ENCODE results near the gene GRIN3A.

Gene GRIN3A

DNA sequence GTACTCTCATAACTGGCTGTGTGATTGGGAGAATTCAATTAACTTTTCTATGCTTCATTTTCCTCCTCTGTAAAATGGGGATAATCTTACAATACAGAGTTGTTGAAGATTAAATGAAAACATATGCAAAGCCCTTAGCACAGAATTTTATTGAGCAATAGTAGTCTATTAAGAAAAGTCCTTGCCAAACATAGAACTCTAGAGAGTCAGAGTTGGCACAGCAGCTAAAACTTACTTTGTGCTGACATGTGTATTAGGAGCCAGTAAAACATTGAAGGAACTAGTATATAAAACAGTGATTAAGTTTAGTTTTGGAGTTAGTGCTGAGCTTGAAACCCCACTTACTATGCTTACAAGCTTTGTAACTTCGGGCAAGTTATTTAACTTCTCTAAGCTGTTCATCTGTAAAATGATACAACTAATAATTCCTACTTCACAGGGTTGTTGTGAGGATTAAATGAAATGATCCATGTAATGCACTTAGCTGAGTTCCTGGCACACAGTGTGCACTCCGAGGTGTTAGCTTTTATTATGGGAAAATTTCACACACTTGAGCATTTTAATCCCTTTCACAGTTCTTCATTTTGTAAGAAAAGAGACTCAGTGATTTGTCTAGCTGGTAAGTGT lies 20.0 kb upstream of the GRIN3A start:
- H3K27ac ChIP-seq (ENCODE audit: low read length, poor library complexity, severe bottlenecking): no peak overlapping the region
- no peak overlapping the region for H4K91ac ChIP-seq (ENCODE audit: low read length)
- no peak overlapping the region for H4K8ac ChIP-seq (ENCODE audit: low read length)
- H3K4ac ChIP-seq (ENCODE audit: low read depth in 1 of 2, low read length in 2 of 2): no peak overlapping the region
- H3K79me1 ChIP-seq (replicated peaks; ENCODE audit: low read length, poor library complexity, severe bottlenecking): no peaks in the 10 kb centered on the region
- H3K4me1 ChIP-seq (ENCODE audit: control insufficient read depth, insufficient read depth, low read depth, low read length): no peaks in the 10 kb centered on the region
- no peak overlapping the region for H2BK120ac ChIP-seq (ENCODE audit: low read depth, low read length)
- no peak overlapping the region for H3K18ac ChIP-seq (ENCODE audit: low read depth in 1 of 2, low read length in 2 of 2)
- no peak overlapping the region for H3K4me3 ChIP-seq (ENCODE audit: insufficient read depth in 1 of 2, low read depth in 1 of 2, low read length in 2 of 2)
- no peak overlapping the region for H3K9ac ChIP-seq (ENCODE audit: low read length)
- no peak for DNase-seq
- H2BK5ac ChIP-seq (ENCODE audit: low read depth, low read length, poor library complexity, severe bottlenecking): no peak overlapping the region
- H3K9me3 ChIP-seq (ENCODE audit: control insufficient read depth, low read length): no peaks in the 10 kb centered on the region
- H3K36me3 ChIP-seq (ENCODE audit: control insufficient read depth in 1 of 2, insufficient read depth in 2 of 2, low read depth in 1 of 2, low read length in 2 of 2): no peaks in the 10 kb centered on the region
- WGBS: no CpG with 5 or more reads among the region's 2 CpGs
- H2BK12ac ChIP-seq (ENCODE audit: low read length in 2 of 2): no peak overlapping the region
- no peak overlapping the region for H2AK5ac ChIP-seq (ENCODE audit: low read length, severe bottlenecking)
- H2AFZ ChIP-seq (ENCODE audit: low read depth, low read length): no peak overlapping the region
- no peak overlapping the region for H3K14ac ChIP-seq (ENCODE audit: low read length in 2 of 2)
- H2BK15ac ChIP-seq (ENCODE audit: low read depth, poor library complexity, severe bottlenecking): no peak overlapping the region
- no peak overlapping the region for H3K4me2 ChIP-seq (ENCODE audit: low read length, poor library complexity, severe bottlenecking)
- no peak overlapping the region for H3K23ac ChIP-seq (ENCODE audit: low read length in 2 of 2)
- no peaks in the 10 kb centered on the region for H3K27me3 ChIP-seq (ENCODE audit: control insufficient read depth in 1 of 2, insufficient read depth in 1 of 2, low read length in 2 of 2)

DNA sequence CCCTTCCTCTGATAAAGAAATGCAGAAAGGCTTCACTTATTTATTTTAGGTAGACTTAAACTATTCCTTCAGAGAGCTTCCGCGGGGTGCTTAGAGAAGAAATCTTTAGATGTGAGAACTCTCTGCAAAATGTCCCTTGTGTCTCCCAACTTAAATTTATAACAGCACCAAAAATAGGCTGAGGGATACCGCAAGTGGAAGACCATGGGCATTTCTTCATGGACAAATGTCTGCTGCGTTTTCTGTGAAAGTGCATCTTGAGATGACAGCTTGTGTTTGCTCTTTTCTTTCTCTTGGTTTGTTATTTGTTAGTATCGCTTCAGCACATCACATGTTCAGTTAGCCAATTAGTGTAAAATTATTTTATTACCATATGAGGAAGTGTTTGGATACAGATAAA lies 15.3 kb upstream of the GRIN3A start:
- Histone ChIP-seq H3K27ac (ENCODE audit: low read length, poor library complexity, severe bottlenecking) (no peak overlapping the region), H2AFZ (ENCODE audit: low read depth, low read length) (no peak overlapping the region), H3K9ac (ENCODE audit: low read length) (no peak overlapping the region), H3K79me1 (replicated peaks; ENCODE audit: low read length, poor library complexity, severe bottlenecking) (no peaks in the 10 kb centered on the region), H3K27me3 (ENCODE audit: control insufficient read depth in 1 of 2, insufficient read depth in 1 of 2, low read length in 2 of 2) (no peaks in the 10 kb centered on the region), H3K18ac (ENCODE audit: low read depth in 1 of 2, low read length in 2 of 2) (no peak overlapping the region), H2BK120ac (ENCODE audit: low read depth, low read length) (no peak overlapping the region), H4K8ac (ENCODE audit: low read length) (no peak overlapping the region), H3K4me1 (ENCODE audit: control insufficient read depth, insufficient read depth, low read depth, low read length) (no peaks in the 10 kb centered on the region), H2BK5ac (ENCODE audit: low read depth, low read length, poor library complexity, severe bottlenecking) (no peak overlapping the region), H3K36me3 (ENCODE audit: control insufficient read depth in 1 of 2, insufficient read depth in 2 of 2, low read depth in 1 of 2, low read length in 2 of 2) (no peaks in the 10 kb centered on the region), H3K4me3 (ENCODE audit: insufficient read depth in 1 of 2, low read depth in 1 of 2, low read length in 2 of 2) (no peak overlapping the region), H2AK5ac (ENCODE audit: low read length, severe bottlenecking) (no peak overlapping the region), H3K4ac (ENCODE audit: low read depth in 1 of 2, low read length in 2 of 2) (no peak overlapping the region), H3K4me2 (ENCODE audit: low read length, poor library complexity, severe bottlenecking) (no peak overlapping the region), H2BK12ac (ENCODE audit: low read length in 2 of 2) (no peak overlapping the region), H4K91ac (ENCODE audit: low read length) (no peak overlapping the region), H3K9me3 (ENCODE audit: control insufficient read depth, low read length) (no peaks in the 10 kb centered on the region), H2BK15ac (ENCODE audit: low read depth, poor library complexity, severe bottlenecking) (no peak overlapping the region), H3K23ac (ENCODE audit: low read length in 2 of 2) (no peak overlapping the region), H3K14ac (ENCODE audit: low read length in 2 of 2) (no peak overlapping the region)
- DNase-seq: no peak
- WGBS: 100% methylated on average over 2 of the region's 5 CpGs

DNA sequence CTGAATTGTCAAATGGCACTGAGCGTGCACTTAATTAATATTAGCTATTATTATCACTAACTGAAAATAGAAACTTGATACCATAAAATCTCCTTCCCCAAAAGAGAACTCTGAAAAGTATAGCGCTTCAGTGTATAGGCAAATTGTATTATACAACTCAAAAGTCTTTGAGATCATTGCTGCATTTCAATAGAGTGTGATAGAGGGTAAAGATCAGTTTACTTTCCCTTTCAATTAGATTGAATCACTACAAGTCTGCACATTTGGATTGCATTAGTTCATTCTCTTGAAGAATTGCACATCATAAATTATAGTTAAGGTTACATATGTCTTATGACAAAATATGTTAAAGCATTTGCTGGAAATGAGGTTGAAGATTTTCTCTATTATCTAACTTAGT lies 13.4 kb upstream of the GRIN3A start:
- Histone ChIP-seq H3K4me2 (ENCODE audit: low read length, poor library complexity, severe bottlenecking) (no peak overlapping the region), H3K4ac (ENCODE audit: low read depth in 1 of 2, low read length in 2 of 2) (no peak overlapping the region), H2AK5ac (ENCODE audit: low read length, severe bottlenecking) (no peak overlapping the region), H3K9me3 (ENCODE audit: control insufficient read depth, low read length) (no peaks in the 10 kb centered on the region), H3K36me3 (ENCODE audit: control insufficient read depth in 1 of 2, insufficient read depth in 2 of 2, low read depth in 1 of 2, low read length in 2 of 2) (no peaks in the 10 kb centered on the region), H2BK5ac (ENCODE audit: low read depth, low read length, poor library complexity, severe bottlenecking) (no peak overlapping the region), H3K79me1 (replicated peaks; ENCODE audit: low read length, poor library complexity, severe bottlenecking) (no peaks in the 10 kb centered on the region), H3K27me3 (ENCODE audit: control insufficient read depth in 1 of 2, insufficient read depth in 1 of 2, low read length in 2 of 2) (no peaks in the 10 kb centered on the region), H3K27ac (ENCODE audit: low read length, poor library complexity, severe bottlenecking) (no peak overlapping the region), H4K8ac (ENCODE audit: low read length) (no peak overlapping the region), H4K91ac (ENCODE audit: low read length) (no peak overlapping the region), H3K18ac (ENCODE audit: low read depth in 1 of 2, low read length in 2 of 2) (no peak overlapping the region), H2BK15ac (ENCODE audit: low read depth, poor library complexity, severe bottlenecking) (no peak overlapping the region), H3K9ac (ENCODE audit: low read length) (no peak overlapping the region), H3K4me3 (ENCODE audit: insufficient read depth in 1 of 2, low read depth in 1 of 2, low read length in 2 of 2) (no peak overlapping the region), H3K14ac (ENCODE audit: low read length in 2 of 2) (no peak overlapping the region), H2BK12ac (ENCODE audit: low read length in 2 of 2) (no peak overlapping the region), H3K23ac (ENCODE audit: low read length in 2 of 2) (no peak overlapping the region), H2BK120ac (ENCODE audit: low read depth, low read length) (no peak overlapping the region), H2AFZ (ENCODE audit: low read depth, low read length) (no peak overlapping the region), H3K4me1 (ENCODE audit: control insufficient read depth, insufficient read depth, low read depth, low read length) (no peaks in the 10 kb centered on the region)
- WGBS: no CpG with 5 or more reads among the region's 2 CpGs
- no peak for DNase-seq

DNA sequence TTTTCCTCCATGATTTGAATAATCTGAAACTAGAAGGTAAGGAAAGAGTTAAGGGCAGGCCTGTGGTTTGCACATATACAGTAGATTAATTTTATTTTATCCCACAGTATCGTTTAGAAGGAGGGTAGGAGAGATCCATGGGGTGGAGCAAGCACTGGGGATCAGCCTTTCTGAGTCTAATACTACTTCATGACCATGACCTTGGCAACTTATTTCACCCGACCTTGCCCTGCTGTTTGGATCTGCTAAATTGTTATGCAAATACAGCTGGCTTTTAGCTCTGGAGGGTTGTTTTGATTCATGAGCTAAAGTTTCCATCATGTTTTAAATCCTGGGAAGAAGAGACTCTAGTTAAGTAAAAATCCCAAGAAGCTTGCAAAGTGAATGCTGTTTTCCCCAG lies 864 bp upstream of the GRIN3A start:
- no peak overlapping the region for H3K4me2 ChIP-seq (ENCODE audit: low read length, poor library complexity, severe bottlenecking)
- H2AK5ac ChIP-seq (ENCODE audit: low read length, severe bottlenecking): no peak overlapping the region
- H2BK15ac ChIP-seq (ENCODE audit: low read depth, poor library complexity, severe bottlenecking): no peak overlapping the region
- H3K4ac ChIP-seq (ENCODE audit: low read depth in 1 of 2, low read length in 2 of 2): no peak overlapping the region
- no peak overlapping the region for H4K91ac ChIP-seq (ENCODE audit: low read length)
- no peak overlapping the region for H4K8ac ChIP-seq (ENCODE audit: low read length)
- WGBS: 29% methylated on average over 1 of the region's 2 CpGs
- peaks cover 11% of the 10 kb centered on the region for H3K4me1 ChIP-seq (ENCODE audit: control insufficient read depth, insufficient read depth, low read depth, low read length)
- H3K27me3 ChIP-seq (ENCODE audit: control insufficient read depth in 1 of 2, insufficient read depth in 1 of 2, low read length in 2 of 2): peaks cover 34 to 66% of the 10 kb centered on the region in 2 experiments
- no peak overlapping the region for H3K4me3 ChIP-seq (ENCODE audit: insufficient read depth in 1 of 2, low read depth in 1 of 2, low read length in 2 of 2)
- H3K9me3 ChIP-seq (ENCODE audit: control insufficient read depth, low read length): no peaks in the 10 kb centered on the region
- H2BK120ac ChIP-seq (ENCODE audit: low read depth, low read length): no peak overlapping the region
- H3K27ac ChIP-seq (ENCODE audit: low read length, poor library complexity, severe bottlenecking): no peak overlapping the region
- no peak overlapping the region for H2BK5ac ChIP-seq (ENCODE audit: low read depth, low read length, poor library complexity, severe bottlenecking)
- no peaks in the 10 kb centered on the region for H3K36me3 ChIP-seq (ENCODE audit: control insufficient read depth in 1 of 2, insufficient read depth in 2 of 2, low read depth in 1 of 2, low read length in 2 of 2)
- H3K9ac ChIP-seq (ENCODE audit: low read length): no peak overlapping the region
- H2AFZ ChIP-seq (ENCODE audit: low read depth, low read length): no peak overlapping the region
- no peak overlapping the region for H3K18ac ChIP-seq (ENCODE audit: low read depth in 1 of 2, low read length in 2 of 2)
- no peaks in the 10 kb centered on the region for H3K79me1 ChIP-seq (replicated peaks; ENCODE audit: low read length, poor library complexity, severe bottlenecking)
- no peak for DNase-seq
- H3K14ac ChIP-seq (ENCODE audit: low read length in 2 of 2): no peak overlapping the region
- no peak overlapping the region for H3K23ac ChIP-seq (ENCODE audit: low read length in 2 of 2)
- no peak overlapping the region for H2BK12ac ChIP-seq (ENCODE audit: low read length in 2 of 2)
